ENCODE data around the gene GPANK1. TPM values are rescaled to one million over a fixed set of nuclear protein-coding genes. Genes with fewer than 3 reads are reported as not detected.
A peak's percentile ranks its signal among the peaks of the same experiment; 100 is the strongest.

GPANK1 gene
- total and polyA plus RNA-seq, 2 of the 13 experiments (the other 11 are each of a cell fraction or from before 2014, with no cell fraction given), result 15.4 to 22.8 TPM

DNA sequence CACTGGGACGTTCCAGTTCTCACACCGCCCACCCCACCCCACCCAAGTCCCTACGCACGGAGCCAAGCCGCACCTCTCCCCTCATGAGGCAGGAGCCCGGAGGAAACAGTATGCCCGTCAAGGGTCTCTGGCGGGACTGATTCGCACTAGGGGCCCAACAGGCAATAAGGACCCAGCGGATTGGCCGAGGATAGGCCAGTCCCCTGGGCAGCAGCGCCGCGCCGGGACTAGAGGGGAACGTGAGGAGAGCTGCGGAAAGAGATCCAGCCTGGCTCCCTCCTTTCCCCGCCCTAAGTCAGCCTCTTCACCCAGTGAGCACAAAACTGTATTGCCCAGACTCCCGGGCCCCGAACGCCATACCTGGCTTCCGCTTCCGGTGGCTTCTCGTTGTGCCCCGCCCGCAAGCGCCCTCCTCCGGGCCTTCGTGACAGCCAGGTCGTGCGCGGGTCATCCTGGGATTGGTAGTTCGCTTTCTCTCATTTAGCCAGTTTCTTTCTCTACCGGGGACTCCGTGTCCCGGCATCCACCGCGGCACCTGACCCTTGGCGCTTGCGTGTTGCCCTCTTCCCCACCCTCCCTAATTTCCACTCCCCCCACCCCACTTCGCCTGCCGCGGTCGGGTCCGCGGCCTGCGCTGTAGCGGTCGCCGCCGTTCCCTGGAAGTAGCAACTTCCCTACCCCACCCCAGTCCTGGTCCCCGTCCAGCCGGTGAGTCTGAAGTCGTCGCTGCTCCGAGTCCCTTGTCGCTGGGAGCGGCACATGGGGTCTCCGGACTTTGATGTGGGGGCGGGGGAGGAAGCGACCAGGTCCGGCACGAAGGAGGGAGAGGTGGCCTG is 922 bp upstream of the GPANK1 start, which contains the start of gene CSNK2B (continued):
- no peak for TF ChIP-seq ZNF205 (CRISPR knock-in tag; IDR thresholded peaks at IDR 0.05)
- TF ChIP-seq, protein P1, sequence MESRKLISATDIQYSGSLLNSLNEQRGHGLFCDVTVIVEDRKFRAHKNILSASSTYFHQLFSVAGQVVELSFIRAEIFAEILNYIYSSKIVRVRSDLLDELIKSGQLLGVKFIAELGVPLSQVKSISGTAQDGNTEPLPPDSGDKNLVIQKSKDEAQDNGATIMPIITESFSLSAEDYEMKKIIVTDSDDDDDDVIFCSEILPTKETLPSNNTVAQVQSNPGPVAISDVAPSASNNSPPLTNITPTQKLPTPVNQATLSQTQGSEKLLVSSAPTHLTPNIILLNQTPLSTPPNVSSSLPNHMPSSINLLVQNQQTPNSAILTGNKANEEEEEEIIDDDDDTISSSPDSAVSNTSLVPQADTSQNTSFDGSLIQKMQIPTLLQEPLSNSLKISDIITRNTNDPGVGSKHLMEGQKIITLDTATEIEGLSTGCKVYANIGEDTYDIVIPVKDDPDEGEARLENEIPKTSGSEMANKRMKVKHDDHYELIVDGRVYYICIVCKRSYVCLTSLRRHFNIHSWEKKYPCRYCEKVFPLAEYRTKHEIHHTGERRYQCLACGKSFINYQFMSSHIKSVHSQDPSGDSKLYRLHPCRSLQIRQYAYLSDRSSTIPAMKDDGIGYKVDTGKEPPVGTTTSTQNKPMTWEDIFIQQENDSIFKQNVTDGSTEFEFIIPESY (CRISPR knock-in tag; IDR thresholded peaks at IDR 0.05), result no peak
- TF ChIP-seq, protein P2, sequence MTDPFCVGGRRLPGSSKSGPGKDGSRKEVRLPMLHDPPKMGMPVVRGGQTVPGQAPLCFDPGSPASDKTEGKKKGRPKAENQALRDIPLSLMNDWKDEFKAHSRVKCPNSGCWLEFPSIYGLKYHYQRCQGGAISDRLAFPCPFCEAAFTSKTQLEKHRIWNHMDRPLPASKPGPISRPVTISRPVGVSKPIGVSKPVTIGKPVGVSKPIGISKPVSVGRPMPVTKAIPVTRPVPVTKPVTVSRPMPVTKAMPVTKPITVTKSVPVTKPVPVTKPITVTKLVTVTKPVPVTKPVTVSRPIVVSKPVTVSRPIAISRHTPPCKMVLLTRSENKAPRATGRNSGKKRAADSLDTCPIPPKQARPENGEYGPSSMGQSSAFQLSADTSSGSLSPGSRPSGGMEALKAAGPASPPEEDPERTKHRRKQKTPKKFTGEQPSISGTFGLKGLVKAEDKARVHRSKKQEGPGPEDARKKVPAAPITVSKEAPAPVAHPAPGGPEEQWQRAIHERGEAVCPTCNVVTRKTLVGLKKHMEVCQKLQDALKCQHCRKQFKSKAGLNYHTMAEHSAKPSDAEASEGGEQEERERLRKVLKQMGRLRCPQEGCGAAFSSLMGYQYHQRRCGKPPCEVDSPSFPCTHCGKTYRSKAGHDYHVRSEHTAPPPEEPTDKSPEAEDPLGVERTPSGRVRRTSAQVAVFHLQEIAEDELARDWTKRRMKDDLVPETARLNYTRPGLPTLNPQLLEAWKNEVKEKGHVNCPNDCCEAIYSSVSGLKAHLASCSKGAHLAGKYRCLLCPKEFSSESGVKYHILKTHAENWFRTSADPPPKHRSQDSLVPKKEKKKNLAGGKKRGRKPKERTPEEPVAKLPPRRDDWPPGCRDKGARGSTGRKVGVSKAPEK (CRISPR knock-in tag; IDR thresholded peaks at IDR 0.05; ENCODE audit: borderline replicate concordance), result no peak
- no peak for TF ChIP-seq ZNF7 (CRISPR knock-in tag; IDR thresholded peaks at IDR 0.05)
- peak; percentile 99 for TF ChIP-seq NR2C2 (CRISPR knock-in tag; IDR thresholded peaks at IDR 0.05; ENCODE audit: borderline replicate concordance)
- no peak for TF ChIP-seq U2AF2 (IDR thresholded peaks at IDR 0.05; ENCODE audit: low read depth, low read length)
- TF ChIP-seq, protein P3, sequence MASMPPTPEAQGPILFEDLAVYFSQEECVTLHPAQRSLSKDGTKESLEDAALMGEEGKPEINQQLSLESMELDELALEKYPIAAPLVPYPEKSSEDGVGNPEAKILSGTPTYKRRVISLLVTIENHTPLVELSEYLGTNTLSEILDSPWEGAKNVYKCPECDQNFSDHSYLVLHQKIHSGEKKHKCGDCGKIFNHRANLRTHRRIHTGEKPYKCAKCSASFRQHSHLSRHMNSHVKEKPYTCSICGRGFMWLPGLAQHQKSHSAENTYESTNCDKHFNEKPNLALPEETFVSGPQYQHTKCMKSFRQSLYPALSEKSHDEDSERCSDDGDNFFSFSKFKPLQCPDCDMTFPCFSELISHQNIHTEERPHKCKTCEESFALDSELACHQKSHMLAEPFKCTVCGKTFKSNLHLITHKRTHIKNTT (CRISPR knock-in tag; IDR thresholded peaks at IDR 0.05), result peak; percentile 80; the same call in 1 of the 2 replicates
- no peak for TF ChIP-seq ZFP36L2 (CRISPR knock-in tag; IDR thresholded peaks at IDR 0.05)
- TF ChIP-seq ZNF432 (CRISPR knock-in tag; IDR thresholded peaks at IDR 0.05; ENCODE audit: borderline replicate concordance), result no peak
- TF ChIP-seq ZNF235 (CRISPR knock-in tag; IDR thresholded peaks at IDR 0.05; ENCODE audit: borderline replicate concordance), result peak; percentile 71; the same call in 1 of the 2 replicates
- TF ChIP-seq ZNF382 (CRISPR knock-in tag; IDR thresholded peaks at IDR 0.05; ENCODE audit: borderline replicate concordance), result no peak
- no peak; the same call in 1 of the 2 replicates for TF ChIP-seq ZNF629 (CRISPR knock-in tag; conservative IDR thresholded peaks at IDR 0.05)
- TF ChIP-seq DPF2 (CRISPR knock-in tag; IDR thresholded peaks at IDR 0.05; ENCODE audit: borderline replicate concordance, low read depth), result no peak
- TF ChIP-seq, protein P4, sequence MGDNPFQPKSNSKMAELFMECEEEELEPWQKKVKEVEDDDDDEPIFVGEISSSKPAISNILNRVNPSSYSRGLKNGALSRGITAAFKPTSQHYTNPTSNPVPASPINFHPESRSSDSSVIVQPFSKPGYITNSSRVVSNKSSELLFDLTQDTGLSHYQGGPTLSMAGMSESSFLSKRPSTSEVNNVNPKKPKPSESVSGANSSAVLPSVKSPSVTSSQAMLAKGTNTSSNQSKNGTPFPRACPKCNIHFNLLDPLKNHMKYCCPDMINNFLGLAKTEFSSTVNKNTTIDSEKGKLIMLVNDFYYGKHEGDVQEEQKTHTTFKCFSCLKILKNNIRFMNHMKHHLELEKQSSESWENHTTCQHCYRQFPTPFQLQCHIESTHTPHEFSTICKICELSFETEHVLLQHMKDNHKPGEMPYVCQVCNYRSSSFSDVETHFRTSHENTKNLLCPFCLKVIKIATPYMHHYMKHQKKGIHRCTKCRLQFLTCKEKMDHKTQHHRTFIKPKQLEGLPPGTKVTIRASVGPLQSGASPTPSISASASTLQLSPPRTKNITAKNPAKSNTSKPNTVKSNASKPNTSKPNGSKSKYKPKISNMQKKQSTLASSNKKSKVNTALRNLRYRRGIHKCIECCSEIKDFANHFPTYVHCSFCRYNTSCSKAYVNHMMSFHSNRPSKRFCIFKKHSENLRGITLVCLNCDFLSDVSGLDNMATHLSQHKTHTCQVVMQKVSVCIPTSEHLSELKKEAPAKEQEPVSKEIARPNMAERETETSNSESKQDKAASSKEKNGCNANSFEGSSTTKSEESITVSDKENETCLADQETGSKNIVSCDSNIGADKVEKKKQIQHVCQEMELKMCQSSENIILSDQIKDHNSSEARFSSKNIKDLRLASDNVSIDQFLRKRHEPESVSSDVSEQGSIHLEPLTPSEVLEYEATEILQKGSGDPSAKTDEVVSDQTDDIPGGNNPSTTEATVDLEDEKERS (CRISPR knock-in tag; IDR thresholded peaks at IDR 0.05), result 0 out of 2 replicates have a peak, but pooled peaks have one; percentile 13
- no peak for TF ChIP-seq GZF1 (CRISPR knock-in tag; IDR thresholded peaks at IDR 0.05)
- TF ChIP-seq XRCC5 (optimal IDR thresholded peaks at IDR 0.05; ENCODE audit: low read length), result peak; percentile 13
- no peak for TF ChIP-seq HMGA1 (CRISPR knock-in tag; conservative IDR thresholded peaks at IDR 0.05)
- peak; percentile 66; the same call in 1 of the 2 replicates for TF ChIP-seq ZSCAN29 (CRISPR knock-in tag; conservative IDR thresholded peaks at IDR 0.05)

All from HepG2 (cell line).